Measurements from ENCODE around the gene SP8.

DNA sequence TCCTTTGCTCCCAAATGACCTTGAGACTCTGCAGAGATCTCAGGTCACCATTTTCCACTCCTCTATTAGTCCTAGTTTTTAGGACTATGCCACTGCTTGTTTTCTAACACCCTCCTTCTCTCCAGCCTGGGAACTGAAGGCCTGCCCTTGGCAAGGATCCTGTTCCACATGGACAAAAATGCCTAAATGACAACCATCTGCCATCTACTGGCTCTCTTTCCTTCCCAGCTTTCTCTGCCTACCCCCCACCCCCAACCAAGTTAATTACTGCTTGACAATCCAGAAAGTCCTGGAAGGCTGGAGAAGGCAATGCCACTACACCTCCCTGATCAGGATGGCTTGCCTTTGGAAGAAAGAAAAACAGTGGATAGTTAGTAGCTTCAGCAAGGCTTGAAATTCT is 44.8 kb upstream of the SP8 start:
- TF ChIP-seq GATA2 (IDR thresholded peaks at IDR 0.05; ENCODE audit: low read depth, low read length) (no peak), GATA3 (IDR thresholded peaks at IDR 0.05; ENCODE audit: low read depth, low read length) (no peak)

Measured in SH-SY5Y (cell line).